Esophagus squamous epithelium (tissue), 4 donors: ENCODE data around the gene FAM98C.

Source experiments
- POLR2A ChIP-seq, 4 donors: fragments of 450-650 bp; IDR thresholded peaks; one replicate each; pipeline ENCODE4 v1.6.1; 2017; ENCODE audit warnings: antibody characterized with exemption in 4 of 4, mild to moderate bottlenecking in 4 of 4, moderate library complexity in 3 of 4
- TF ChIP-seq, protein P1 (sequence below), 6 experiments: fragments of 450-650 bp in 4 of 6; fragments of 200-600 bp in 2 of 6; sonication (generic) in 2 of 6; IDR thresholded peaks; one replicate each; pipeline ENCODE4 v1.5.1; 2016 to 2019; ENCODE audit warnings: antibody characterized with exemption in 6 of 6, mild to moderate bottlenecking in 4 of 6, moderate library complexity in 4 of 6

DNA sequence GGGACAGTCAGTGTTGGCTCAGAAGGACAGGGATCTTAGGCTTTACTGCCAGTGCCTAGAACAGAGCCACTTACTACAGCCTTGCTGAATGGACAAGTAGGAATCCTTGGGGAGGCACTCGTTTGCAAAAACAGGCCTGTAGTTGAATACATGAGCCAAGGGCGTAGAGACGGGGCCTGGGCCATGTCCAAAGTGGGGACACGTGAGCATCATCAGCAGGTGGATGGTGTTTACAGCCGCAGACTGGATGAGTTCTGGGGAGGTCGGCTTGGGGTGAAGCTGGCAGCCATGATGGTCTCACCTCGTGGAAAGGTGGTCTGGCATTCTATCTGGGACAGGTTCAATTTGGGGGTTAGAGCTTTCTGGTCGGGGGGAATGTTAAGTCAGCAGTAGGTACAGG is 48.1 kb downstream of the FAM98C start:
- TF ChIP-seq, protein P1, sequence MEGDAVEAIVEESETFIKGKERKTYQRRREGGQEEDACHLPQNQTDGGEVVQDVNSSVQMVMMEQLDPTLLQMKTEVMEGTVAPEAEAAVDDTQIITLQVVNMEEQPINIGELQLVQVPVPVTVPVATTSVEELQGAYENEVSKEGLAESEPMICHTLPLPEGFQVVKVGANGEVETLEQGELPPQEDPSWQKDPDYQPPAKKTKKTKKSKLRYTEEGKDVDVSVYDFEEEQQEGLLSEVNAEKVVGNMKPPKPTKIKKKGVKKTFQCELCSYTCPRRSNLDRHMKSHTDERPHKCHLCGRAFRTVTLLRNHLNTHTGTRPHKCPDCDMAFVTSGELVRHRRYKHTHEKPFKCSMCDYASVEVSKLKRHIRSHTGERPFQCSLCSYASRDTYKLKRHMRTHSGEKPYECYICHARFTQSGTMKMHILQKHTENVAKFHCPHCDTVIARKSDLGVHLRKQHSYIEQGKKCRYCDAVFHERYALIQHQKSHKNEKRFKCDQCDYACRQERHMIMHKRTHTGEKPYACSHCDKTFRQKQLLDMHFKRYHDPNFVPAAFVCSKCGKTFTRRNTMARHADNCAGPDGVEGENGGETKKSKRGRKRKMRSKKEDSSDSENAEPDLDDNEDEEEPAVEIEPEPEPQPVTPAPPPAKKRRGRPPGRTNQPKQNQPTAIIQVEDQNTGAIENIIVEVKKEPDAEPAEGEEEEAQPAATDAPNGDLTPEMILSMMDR (IDR thresholded peaks at IDR 0.05): no peak
- TF ChIP-seq POLR2A (IDR thresholded peaks at IDR 0.05): no peak
